GM13976 (cell line): ENCODE data around the gene TEAD3.

Experiments used
- DNase-seq: peaks from one replicate; pipeline ENCODE4 v3.0.0; 2012; ENCODE audit warnings: low spot score
- CTCF ChIP-seq: IDR thresholded peaks from 2 replicates; pipeline ENCODE4 v1.5.1; 2012; ENCODE audit warnings: borderline replicate concordance, mild to moderate bottlenecking; ENCODE audit not compliant: insufficient read depth; ENCODE audit errors: extremely low read depth, missing control alignments, control extremely low read depth
- in situ Hi-C: fragments of 300-500 bp; cut with MboI; formaldehyde crosslinking; loops from one replicate; pipeline ENCODE4 v1.12.0; 2022; ENCODE audit warnings: low sequenced_read_pairs, mixed read lengths, inconsistent platforms; ENCODE audit not compliant: unreplicated experiment

The TEAD3 gene

GRCh38 chr6:35498422-35499067 lies 1.7 kb upstream of the TEAD3 start:
- TF ChIP-seq CTCF: no peak
- in situ Hi-C loops: no loop called here
- no peak for DNase-seq

GRCh38 chr6:35497571-35498421 lies 917 bp upstream of the TEAD3 start:
- DNase-seq: peak; percentile 67
- in situ Hi-C loops: no loop called here
- TF ChIP-seq CTCF: no peak

DNA sequence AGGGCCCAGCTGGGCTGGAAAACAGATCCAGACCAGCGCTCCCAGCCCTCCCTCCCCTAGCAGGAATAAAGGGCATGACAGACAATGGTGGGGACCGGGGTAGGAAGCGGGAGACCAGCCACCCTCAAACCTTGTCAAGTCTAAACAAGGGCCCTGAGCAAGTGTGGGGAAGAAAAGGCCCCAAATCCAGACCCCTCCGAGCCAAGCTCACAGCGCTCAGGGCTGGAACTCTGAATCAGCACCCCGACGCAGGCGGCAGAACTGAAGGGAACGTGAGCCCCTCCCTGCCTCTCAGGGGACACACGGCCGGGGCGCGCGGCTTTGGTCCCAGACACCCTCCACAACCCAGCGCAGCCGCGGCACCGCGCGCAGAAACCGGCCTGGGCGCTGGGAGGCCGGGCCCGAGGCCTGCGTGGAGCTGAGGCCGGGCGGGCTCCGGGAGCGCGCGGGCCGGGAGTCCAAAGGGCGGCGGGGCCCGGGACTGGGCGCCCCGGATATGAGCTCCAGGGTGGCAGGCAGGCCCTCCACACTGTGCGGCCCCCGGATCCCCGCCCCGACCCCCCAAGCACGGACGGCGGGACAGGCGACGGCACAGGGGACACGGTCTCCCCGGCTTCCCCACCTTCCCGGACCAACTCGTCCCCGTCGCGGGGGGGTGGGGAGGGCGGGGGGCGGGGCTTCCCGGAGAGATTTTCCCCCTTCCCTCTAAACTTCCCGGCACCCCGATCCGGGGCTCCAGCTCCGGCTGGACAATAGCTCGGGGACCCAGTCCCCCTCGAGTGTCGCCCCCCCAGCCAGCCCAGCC lies 641 bp downstream of the TEAD3 start:
- no peak for DNase-seq
- in situ Hi-C loops: no loop called here
- no peak for TF ChIP-seq CTCF

- TF ChIP-seq CTCF: no peak
Observed at GRCh38 chr6:35495258-35496035, 1.4 kb downstream of the TEAD3 start.

DNA sequence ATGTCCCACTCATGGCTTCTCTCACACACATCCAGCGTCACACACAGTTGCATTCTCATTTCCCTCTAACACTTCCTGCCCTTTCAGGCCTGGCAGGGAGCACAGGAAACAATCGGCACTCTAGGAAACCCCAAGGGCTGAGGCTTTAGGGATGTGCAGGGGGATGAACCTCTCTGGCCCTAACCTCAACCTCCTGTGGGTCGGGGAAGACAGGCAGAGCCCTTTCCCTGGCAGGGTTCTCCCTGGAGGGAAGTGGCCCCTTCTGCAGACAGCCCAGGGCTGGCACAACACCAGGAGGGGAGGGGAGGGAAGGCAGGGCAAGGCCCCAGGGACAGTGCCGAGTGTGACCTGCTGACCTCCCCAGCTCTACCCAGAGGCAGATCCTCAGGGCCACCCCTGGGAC lies 2.7 kb downstream of the TEAD3 start:
- no peak for TF ChIP-seq CTCF
- in situ Hi-C loops: no loop called here

More at GRCh38 chr6:35495258-35496035, 1.4 kb downstream of the TEAD3 start:
- no peak for DNase-seq
- in situ Hi-C loops: no loop called here

More for the DNA sequence above, 2.7 kb downstream of the TEAD3 start:
- no peak for DNase-seq
